DOHH2 (cell line): ENCODE data around the gene MTMR11.

Experiments
- H3F3A ChIP-seq: fragments of 200-600 bp; sonication (generic), shearing (Covaris generic); 2 replicates; pipeline ENCODE4 v1.6.0; 2016; ENCODE audit warnings: antibody characterized with exemption, mild to moderate bottlenecking; ENCODE audit not compliant: control insufficient read depth, insufficient read depth
- H3K27ac ChIP-seq: fragments of 200-600 bp; sonication (generic); 2 replicates; pipeline ENCODE4 v1.5.1; 2014; ENCODE audit warnings: low read depth, mild to moderate bottlenecking, low read length, moderate library complexity
- H3K27me3 ChIP-seq: fragments of 200-600 bp; sonication (generic); 2 replicates; pipeline ENCODE4 v1.6.1; 2014; ENCODE audit warnings: mild to moderate bottlenecking, low read length, mixed read lengths; ENCODE audit not compliant: control insufficient read depth
- H3K36me3 ChIP-seq: fragments of 200-600 bp; sonication (generic); 2 replicates; pipeline ENCODE4 v1.6.1; 2014; ENCODE audit warnings: mild to moderate bottlenecking, low read length, moderate library complexity, mixed read lengths; ENCODE audit not compliant: control insufficient read depth
- H3K4me1 ChIP-seq: fragments of 200-600 bp; sonication (generic); 2 replicates; pipeline ENCODE4 v1.6.1; 2014; ENCODE audit warnings: mild to moderate bottlenecking, low read length, mixed read lengths; ENCODE audit not compliant: control insufficient read depth
- H3K4me2 ChIP-seq: fragments of 200-600 bp; sonication (generic); 2 replicates; pipeline ENCODE4 v1.6.0; 2014; ENCODE audit warnings: mild to moderate bottlenecking, low read length, moderate library complexity
- H3K4me3 ChIP-seq: fragments of 200-600 bp; sonication (generic); 2 replicates; pipeline ENCODE4 v1.5.1; 2014; ENCODE audit warnings: mild to moderate bottlenecking, low read length, mixed read lengths
- H3K79me2 ChIP-seq: fragments of 200-600 bp; sonication (generic); 2 replicates; pipeline ENCODE4 v1.6.1; 2014; ENCODE audit warnings: mild to moderate bottlenecking, low read length, mixed read lengths; ENCODE audit not compliant: control insufficient read depth
- H3K9me2 ChIP-seq: fragments of 200-600 bp; sonication (generic); replicated peaks from 2 replicates; pipeline ENCODE4 v1.6.1; 2014; ENCODE audit warnings: mild to moderate bottlenecking, low read length, mixed read lengths; ENCODE audit not compliant: control insufficient read depth
- H3K9me3 ChIP-seq: fragments of 200-600 bp; sonication (generic); 2 replicates; pipeline ENCODE4 v1.6.1; 2014; ENCODE audit warnings: antibody characterized with exemption, low read length, mixed read lengths; ENCODE audit not compliant: control insufficient read depth, insufficient read depth
- H4K20me1 ChIP-seq: fragments of 200-600 bp; sonication (generic); 2 replicates; pipeline ENCODE4 v1.6.0; 2014; ENCODE audit warnings: low read depth, mild to moderate bottlenecking, antibody characterized with exemption, low read length, moderate library complexity; ENCODE audit not compliant: control insufficient read depth, insufficient read depth
- CTCF ChIP-seq: fragments of 200-600 bp; sonication (generic); IDR thresholded peaks from one replicate; pipeline ENCODE4 v1.5.1; 2014; ENCODE audit warnings: antibody characterized with exemption, mild to moderate bottlenecking, low read depth, low read length; ENCODE audit not compliant: poor library complexity, severe bottlenecking
- EZH2phosphoT487 ChIP-seq: fragments of 200-600 bp; sonication (generic); IDR thresholded peaks from 2 replicates; pipeline ENCODE4 v1.6.1; 2017; ENCODE audit warnings: borderline replicate concordance, mild to moderate bottlenecking, antibody characterized with exemption, low read length, moderate library complexity, mixed read lengths

MTMR11 gene

DNA sequence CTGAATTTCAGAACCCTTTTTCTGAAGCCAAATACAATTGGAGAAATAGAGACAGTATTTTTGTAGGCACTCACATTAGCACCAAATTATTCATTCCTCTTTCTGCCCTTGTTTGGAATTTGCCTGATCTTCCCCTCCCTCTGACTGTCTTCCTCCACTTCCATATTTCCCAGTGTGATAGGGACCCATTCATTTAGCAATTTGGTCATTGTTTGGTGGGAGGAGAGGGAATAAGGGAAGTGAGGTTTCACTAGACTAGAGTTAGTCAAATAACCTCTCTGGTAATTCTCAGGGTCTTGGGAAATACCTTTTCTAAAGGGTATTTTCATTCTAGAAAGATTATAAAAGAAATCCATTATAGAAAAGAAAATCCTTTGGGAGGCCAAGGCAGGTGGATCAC lies 31.0 kb upstream of the MTMR11 start:
- H3K27ac ChIP-seq, result no peak overlapping the region
- H3K4me3 ChIP-seq, result no peak overlapping the region
- no peak overlapping the region for H3K4me2 ChIP-seq
- no peaks in the 10 kb centered on the region for H4K20me1 ChIP-seq
- no peaks in the 10 kb centered on the region for H3K9me2 ChIP-seq
- H3K36me3 ChIP-seq, result no peaks in the 10 kb centered on the region
- H3K9me3 ChIP-seq, result no peaks in the 10 kb centered on the region
- no peaks in the 10 kb centered on the region for H3F3A ChIP-seq
- no peaks in the 10 kb centered on the region for H3K27me3 ChIP-seq
- TF ChIP-seq CTCF (no peak), EZH2phosphoT487 (no peak)
- H3K79me2 ChIP-seq, result no peaks in the 10 kb centered on the region
- H3K4me1 ChIP-seq, result no peaks in the 10 kb centered on the region

DNA sequence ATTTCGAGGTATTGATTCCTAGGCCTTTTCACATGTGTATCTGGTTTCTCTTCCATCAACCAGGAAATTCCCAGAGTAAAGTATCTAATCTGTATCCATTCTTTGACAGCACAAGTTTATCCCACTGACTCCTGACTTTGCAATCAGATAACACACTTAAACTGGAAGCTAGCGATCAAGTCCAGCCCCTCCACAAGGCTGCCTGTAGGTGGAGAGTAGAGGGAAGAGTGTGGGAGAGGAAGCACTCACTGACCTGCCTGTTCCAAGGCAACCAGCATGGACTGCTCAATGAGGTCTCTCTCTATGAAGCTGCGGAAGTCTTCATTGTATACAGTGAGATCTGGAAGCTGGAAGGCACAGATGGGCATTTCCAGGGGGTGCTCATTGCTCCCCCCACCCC lies 30.4 kb upstream of the MTMR11 start:
- Histone ChIP-seq H3K9me2 (no peaks in the 10 kb centered on the region), H3F3A (no peaks in the 10 kb centered on the region), H3K9me3 (no peaks in the 10 kb centered on the region), H3K36me3 (no peaks in the 10 kb centered on the region), H4K20me1 (no peaks in the 10 kb centered on the region), H3K4me3 (no peak overlapping the region), H3K4me2 (no peak overlapping the region), H3K27me3 (no peaks in the 10 kb centered on the region), H3K79me2 (no peaks in the 10 kb centered on the region), H3K27ac (no peak overlapping the region), H3K4me1 (peaks cover 3% of the 10 kb centered on the region)
- no peak for TF ChIP-seq CTCF
- TF ChIP-seq EZH2phosphoT487, result no peak

GRCh38 chr1:149966405-149966804 lies 29.7 kb upstream of the MTMR11 start:
- H3K36me3 ChIP-seq, result no peaks in the 10 kb centered on the region
- no peak overlapping the region for H3K4me2 ChIP-seq
- no peaks in the 10 kb centered on the region for H3K9me3 ChIP-seq
- no peaks in the 10 kb centered on the region for H4K20me1 ChIP-seq
- H3K9me2 ChIP-seq, result no peaks in the 10 kb centered on the region
- H3F3A ChIP-seq, result no peaks in the 10 kb centered on the region
- no peak overlapping the region for H3K4me3 ChIP-seq
- no peaks in the 10 kb centered on the region for H3K79me2 ChIP-seq
- H3K27me3 ChIP-seq, result no peaks in the 10 kb centered on the region
- TF ChIP-seq CTCF (no peak), EZH2phosphoT487 (no peak)
- H3K4me1 ChIP-seq, result peaks cover 3% of the 10 kb centered on the region
- H3K27ac ChIP-seq, result no peak overlapping the region

- Histone ChIP-seq H3K79me2 (no peaks in the 10 kb centered on the region), H3F3A (no peaks in the 10 kb centered on the region), H4K20me1 (no peaks in the 10 kb centered on the region), H3K4me1 (peaks cover 3% of the 10 kb centered on the region), H3K27ac (no peak overlapping the region), H3K9me3 (no peaks in the 10 kb centered on the region), H3K4me3 (no peak overlapping the region), H3K4me2 (no peak overlapping the region), H3K36me3 (no peaks in the 10 kb centered on the region), H3K9me2 (no peaks in the 10 kb centered on the region), H3K27me3 (no peaks in the 10 kb centered on the region)
- TF ChIP-seq EZH2phosphoT487 (no peak), CTCF (no peak)
Measured at GRCh38 chr1:149965440-149965839, 28.8 kb upstream of the MTMR11 start.
